Activated CD4-positive, alpha-beta T cell treated with anti-CD3 and anti-CD28 coated beads, Interleukin-2, amount 50 U/mL, for 48 hours (primary cell): Measurements from ENCODE around the gene CLNK.

Experiments
- DNase-seq, 2 experiments: peaks; one replicate each; pipeline ENCODE4 v3.0.0-alpha.2; 2020

Gene CLNK

DNA sequence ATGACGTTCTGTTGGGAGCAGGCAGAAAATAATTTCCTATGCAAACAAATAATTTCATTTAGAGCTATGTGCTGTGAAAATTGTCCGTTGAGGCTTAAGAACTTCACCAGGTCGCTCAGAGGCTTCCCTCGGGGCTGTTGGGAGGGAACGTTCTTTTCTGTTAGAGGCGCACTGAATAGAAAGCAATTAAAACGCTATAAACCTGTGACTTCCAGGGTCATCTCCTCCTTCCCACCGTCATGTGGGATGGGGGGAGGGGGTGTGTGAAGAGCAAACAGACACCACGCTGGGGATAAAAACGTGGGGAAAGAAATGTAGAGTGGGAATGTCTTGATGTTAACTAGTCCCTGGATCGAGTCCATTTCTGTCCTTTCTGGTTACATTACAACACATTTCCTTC is 192.1 kb downstream of the CLNK start:
- DNase-seq = no peak

DNA sequence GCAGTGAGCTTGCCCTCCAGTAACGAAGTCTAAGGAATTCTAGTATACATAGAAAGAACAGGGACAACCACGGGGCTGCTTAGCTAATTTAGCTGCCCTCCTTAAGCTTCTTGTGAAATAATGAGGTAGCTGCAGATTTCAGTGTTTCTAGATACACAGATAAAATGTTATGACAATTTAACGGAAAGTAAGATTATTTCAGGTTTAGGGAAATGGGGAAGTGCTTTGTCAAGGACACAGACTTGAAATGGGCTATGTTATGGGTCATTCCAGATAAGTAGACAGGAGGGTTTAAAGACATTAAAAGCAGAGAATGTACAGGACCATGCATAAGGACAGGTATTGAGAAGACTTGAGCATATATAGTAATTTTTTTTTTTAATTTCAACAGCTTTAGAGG is 193.2 kb downstream of the CLNK start:
- DNase-seq = no peak

DNA sequence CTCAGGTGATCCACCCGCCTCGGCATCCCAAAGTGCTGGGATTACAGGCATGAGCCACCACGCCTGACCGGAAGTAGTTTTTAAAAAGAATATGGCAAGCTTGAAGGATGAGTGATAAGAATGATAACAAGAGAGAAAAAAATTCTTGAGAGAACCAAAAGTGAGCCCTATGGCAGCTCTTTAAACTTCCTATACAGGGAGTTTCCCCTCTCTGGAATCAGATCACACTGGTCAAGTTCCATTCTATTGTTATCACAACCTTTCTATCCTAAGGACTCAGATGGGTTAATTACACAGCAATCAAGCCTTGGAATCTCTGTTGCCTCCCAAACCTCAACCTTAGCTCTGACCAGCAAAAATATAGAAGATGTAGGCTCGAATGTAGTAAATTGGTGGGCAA is 193.6 kb downstream of the CLNK start:
- no peak for DNase-seq

DNA sequence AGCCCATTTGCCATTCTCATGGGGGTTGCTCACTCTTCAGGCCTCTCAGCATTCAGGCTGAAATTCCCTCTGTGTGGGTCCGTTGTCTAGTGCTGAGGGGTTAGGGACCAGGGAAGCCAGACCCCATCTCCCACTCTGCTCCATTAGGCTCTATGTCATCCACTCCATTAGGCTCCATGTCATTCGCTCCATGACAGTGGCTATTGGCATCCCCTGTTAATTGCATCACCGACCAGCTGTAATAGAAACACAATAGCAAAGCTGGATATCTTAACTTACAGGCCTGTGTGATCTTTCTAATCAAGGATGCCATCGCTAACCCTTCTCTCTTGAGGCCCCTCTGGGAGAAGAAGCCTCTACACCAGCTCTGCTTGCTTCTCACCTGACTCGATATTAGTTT is 201.7 kb downstream of the CLNK start:
- DNase-seq = no peak

DNA sequence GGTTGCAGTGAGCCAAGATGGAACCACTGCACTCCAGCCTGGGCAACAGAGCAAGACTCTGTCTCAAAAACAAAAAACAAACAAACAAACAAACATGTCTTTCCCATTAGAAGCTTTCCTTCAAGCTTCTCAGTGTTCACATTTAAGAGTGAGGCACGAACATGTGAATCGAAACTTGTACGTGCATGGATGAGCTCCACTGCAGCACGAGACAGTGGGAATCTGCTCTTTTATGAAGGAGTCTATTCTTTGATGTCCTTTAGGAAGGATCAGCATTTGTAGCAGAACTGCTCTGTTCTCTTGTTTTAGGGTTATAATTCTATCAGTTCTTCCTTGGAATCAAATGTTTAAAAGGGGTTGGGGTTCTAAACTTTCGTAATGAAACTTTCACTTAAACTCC is 204.0 kb downstream of the CLNK start:
- no peak for DNase-seq

DNA sequence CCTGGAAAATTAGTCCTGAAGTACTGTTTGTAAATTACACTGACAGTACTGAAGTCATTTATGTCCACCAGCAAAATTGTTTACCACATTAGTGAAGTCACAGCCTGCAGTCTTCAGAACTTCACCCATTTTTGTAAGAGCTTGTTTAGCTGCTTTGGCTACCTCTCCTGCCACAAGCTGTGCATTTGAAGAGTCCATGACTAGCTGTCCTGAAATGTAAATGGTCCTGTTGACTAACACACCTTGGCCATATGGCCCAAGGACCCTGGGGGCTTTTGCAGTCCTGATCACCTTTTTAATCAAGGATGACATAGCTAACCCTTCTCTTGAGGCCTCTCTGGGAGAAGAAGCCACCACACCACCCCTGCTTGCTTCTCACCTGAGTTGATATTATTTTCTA is 205.9 kb downstream of the CLNK start:
- DNase-seq = no peak

DNA sequence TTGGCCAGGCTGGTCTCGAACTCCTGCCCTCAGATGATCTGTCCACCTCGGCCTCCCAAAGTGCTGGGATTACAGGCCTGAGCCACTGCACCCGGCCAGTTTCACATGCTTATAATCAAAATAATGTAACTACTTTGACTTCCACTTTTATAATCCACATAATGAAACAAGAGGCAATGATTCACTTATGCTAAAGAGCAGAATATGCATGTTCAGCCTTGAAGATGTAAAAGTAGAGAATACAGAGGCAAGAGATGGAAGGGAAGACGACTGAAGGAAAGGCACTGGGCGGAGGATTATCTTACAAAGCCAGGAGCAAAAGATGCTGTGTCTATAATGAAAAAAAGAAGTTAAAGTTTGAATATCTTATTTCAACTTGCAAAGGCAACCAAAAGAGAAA is 214.1 kb downstream of the CLNK start:
- DNase-seq = no peak

DNA sequence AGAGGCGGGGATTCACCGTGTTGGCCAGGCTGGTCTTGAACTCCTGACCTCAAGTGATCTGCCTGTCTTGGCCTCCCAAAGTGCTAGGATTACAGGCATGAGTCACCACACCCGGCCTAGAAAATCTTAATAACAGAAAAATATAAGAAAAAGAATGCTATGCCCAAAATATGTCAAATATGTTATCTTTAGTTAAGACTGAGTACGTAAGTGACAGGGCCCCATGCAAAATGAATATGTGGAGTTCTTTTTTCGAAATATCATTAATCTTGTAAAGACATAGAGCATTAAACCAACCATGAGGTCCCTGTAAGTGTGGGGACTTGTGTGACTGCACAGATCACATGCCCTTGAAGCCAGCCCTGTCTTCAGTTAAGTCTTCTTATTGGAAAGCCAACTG is 218.4 kb downstream of the CLNK start:
- DNase-seq = no peak

DNA sequence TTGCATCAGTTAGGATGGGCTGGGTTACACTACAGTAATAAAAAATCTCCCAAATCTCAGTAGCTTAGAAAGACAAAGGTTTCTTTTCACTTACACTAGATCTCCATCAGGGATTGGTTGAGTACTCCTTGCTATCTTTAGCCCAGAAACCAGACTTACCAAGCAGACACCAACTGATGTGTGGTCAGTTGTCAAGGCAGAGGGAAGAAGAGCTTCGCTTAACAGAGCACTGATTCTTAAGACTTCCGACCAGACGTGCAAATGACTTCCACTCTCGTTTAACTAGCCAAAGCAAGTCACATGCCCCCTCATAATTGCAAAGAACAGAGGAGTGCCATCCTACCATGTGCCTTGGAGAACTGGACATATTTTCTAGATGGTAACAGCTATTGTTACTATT is 221.7 kb downstream of the CLNK start:
- no peak for DNase-seq

DNA sequence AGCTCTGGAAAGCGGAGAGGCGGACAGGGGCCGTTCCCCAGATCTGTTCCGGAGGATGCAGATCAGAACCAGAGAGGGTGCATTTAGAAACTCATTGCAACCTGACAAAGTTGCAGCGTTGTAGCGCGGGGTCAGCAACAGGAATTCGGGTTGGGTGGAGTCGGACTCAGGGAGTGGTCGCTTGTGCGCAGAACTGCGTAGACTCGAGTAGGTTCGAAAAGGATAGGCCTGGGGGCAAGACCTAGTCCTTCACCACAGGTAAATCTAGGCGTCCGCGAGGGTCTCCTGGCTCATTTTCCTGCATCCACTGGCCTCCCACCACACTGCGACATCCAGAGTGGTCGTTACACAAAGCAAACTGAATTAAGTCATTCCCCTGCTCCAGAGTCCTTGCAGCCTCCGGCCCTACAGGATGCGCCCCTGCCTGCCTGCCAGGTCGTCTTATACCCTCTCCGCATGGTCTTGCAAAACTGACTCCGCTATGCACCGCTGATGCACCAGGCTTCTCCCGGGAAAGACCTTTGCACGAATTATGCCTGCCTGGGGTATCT is 222.6 kb downstream of the CLNK start:
- DNase-seq = no peak

DNA sequence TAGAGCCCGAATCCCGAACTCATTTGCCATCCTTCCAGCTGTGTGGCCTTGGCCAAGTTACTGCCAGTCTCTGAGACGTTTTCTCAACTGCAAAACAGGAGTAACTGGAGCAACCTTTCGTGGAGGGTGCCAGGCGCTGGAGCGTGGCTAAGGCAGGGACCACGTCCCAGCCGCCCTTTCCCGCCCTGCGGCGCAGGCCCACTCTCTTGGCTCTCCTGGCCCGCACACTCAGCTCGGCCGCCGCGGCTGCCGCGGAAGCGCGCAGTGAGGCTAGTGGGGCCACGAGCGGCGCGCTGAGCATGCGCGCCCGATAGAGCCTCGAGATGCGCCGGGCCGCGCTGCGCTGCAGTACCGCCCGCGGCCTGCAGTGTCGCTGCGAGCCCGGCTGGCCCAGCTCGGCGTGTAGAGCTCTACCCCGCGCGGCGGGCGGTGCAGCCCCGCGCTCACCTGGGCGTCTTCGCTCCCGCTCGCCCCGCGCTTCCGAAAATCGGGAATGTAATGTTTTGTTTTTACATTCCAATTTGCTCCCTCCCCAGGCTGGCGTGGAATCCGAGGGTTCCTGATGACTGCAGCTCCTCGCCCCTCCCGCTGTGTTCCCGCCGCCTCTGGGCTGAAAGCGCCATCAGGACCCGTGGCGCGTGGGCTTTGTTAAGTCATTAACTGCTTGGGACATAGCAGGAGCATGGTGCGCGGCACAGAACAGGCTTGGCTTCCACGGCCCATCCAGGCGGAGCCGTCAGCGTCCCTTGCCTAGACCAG is 223.3 kb downstream of the CLNK start:
- peak; percentile 65 to 70 for DNase-seq

DNA sequence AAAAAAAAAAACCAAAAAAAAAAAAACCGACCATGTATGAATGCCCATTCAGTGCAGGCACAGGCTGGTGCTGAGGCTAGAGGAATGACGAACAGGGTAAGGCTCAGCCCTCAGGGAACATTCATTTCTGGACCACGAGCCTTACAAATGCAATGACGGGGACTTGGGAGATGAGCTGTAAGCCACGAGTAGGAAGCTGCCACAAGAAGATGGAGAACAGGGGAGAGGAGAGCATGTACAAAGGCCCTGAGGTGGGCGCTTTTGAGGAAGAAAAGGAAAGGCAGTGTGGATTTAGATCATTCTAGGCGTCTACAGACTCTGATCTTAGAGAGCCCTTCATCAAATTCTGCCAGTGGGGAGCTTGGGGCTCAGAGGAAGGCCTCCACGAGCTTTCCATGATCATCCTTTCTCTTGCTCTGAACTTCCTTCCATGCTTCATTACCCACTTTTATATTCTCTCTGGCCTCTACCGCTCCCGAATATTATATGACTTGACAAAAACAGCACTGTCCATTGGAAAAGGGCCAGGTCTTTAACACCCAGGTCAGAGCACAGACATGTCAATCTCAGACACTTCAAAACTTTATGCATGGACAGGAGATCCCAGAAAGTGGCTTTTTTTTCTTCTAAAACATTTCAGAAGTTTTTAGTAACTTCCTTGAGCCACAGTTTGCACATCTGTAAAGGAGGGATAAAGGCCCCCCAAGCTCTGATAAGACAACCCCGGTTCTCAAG is 224.1 kb downstream of the CLNK start:
- peak; percentile 49 to 66 for DNase-seq

DNA sequence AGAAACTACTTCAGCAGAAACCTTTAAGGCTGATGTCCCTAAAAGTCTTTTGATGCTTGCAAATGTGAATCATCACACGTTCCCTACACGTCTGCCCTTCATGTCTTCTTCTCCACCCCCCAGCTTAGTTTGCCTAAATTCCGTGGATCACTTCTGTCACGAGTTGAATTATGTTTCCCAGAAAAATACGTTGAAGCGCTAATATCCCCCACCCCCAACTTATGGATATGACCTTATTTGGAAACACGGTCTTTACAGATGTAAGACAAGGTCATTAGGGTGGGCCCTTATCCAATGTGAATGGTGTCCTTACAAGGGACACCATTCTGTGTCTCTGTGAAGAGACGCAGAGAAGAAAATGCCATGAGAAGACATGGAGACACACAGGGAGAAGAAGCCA is 225.3 kb downstream of the CLNK start:
- no peak for DNase-seq

DNA sequence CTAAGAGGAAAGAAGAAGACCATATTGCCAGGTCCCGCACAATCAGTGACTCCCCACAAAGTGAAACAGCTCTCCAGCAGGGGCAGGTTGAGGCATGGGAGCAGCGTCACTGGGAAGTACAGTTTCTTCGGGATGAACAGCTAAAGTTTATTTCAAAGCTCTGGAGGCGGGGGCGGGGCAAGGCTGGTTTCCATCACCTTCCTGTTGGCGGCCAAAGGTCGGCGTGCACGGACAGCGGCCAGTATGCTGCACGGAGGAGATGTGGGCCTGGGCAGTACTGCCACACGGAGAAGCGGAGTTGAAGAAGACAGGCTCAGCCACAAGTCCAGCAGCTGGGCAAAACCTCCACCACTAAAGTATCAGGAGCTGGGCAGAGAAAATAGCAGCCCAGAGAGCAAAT is 226.4 kb downstream of the CLNK start:
- no peak for DNase-seq

DNA sequence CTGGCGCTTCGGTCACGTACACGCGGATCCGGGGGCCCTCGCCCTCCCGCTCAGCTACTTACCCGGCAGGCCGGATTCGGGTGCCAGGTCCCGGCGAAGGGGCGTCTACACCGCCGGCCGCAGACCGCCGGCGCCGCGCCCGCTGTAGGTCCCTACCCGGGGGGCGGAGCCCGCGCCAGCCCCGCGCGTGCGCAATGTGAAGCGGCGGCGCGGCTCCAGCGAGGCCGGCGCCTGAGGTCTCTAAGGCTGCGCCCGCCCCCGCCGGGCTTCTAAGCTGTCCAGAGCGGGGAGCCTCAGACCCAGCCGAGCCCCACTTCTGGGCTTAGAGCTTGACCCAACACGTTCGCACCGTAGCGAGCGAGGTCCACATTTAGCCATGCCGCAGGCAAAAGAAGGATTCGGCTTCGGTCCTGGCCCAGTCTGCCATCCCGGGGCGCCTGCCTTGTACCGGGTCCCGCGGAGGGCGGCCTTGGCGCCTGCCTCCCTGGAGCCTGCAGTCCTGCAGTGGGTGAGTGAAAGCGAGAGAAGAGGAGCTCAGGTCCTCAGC is 227.2 kb downstream of the CLNK start, which contains the start of gene ZNF518B:
TSS of gene ZNF518B (minus strand) at position 172 of the 547 bp plus-strand sequence. CDS start 11,098 bp downstream, outside the sequence.
- DNase-seq = peak; percentile 73 to 78

DNA sequence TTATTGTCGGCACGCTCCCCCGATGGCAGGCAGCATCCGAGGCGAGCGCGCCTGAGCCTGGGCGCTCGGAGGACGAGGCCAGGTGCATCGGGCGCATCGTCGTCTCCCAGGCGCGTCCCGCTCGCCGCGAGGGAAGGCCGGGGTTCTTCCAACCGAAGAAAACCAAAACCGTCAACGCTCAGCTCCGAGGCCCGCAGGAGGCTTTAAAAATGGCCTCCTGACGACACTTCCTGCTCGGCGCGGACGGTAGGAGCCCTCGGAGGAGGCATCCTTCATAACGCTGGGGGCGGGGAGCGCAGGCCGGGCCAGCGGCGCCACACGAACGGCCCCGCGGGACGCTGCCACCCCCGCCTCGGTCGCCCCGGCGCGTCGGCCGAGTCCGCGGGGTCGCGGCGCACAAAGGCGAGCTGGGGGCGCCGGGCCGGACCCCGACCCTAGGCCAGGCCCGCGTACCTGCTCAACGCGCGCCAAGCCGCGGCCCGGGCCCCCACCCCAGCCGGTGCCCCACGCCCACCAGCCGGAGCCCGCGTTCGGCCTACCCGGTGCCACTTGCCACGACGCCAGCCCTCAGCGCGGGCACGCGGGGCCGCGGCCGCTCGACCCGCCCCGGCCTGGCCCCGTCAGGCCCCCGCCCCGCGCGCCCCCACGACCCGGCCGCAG is 227.8 kb downstream of the CLNK start:
- DNase-seq = peak; percentile 62 to 69

DNA sequence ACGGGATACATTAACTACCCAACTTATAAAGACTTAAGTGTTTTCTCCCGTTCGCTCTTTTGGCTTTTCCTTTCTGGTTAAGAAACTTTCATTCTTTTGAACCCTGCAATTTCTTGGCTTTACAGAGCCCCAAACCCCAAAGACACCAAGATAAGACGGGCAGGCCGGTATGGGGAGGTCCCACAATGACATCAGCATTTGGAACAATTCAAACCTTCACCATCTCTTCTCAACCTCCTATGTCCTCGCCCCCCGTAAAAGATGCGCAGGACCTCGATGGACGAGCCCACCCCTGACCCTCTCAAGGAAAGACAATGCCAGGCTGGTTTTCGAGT is 228.3 kb downstream of the CLNK start:
- DNase-seq = no peak

DNA sequence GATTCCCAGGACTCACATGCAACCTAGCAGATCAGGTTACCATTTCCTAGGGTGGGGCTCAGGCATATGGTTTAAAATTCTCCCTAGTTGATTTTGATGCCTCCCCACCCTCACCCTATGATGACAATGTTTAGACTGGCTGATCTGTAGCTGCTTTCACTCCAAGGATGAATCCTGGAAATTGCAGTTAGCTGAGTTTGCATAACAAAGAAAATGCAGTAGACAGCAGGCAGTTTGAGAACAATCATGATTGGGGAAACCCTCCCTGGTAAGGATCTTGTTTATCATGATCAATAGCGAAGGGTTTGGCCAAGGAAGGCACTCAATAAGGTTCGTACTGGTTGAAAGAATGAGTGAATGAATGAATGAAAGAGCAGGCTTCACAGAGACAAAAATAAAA is 229.4 kb downstream of the CLNK start:
- DNase-seq = no peak

DNA sequence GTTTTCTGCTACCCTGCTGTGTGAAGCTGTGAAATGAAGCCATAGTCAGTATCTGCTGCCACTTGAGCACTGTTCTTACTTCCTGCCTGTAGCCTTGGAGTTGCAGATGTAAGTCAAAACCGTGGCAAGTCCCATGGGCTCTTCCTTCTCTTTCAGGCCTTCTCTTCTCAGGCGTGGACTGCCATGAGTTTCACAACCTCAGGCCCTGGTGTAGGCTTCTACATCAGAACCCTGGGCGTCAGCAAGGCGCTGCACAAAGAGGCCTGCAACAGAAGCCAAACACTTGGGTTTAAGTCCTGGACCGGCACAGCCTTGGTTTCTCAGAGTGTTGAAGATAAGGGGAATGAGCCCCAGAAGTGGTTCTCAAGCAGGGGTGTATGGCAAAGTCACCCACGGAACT is 229.8 kb downstream of the CLNK start:
- DNase-seq = no peak

DNA sequence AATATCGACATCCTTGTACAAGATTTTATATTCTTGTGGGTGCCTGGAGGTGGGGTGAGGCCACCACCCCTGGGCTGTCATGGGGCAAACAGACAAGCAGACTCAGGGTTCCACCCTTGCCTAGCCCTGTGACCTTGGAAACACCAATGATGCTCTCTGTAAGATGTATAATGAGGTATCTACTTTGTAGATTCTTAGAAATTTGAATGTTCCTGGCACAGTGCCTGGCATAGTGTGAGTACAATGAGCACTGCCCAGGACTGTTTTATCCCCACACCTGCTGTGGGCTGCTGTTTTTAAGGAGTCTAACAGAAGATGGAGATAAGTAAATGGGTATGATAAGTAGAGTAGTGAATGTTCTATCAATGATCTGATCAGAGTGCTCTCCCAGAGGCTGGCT is 230.4 kb downstream of the CLNK start:
- DNase-seq = no peak

DNA sequence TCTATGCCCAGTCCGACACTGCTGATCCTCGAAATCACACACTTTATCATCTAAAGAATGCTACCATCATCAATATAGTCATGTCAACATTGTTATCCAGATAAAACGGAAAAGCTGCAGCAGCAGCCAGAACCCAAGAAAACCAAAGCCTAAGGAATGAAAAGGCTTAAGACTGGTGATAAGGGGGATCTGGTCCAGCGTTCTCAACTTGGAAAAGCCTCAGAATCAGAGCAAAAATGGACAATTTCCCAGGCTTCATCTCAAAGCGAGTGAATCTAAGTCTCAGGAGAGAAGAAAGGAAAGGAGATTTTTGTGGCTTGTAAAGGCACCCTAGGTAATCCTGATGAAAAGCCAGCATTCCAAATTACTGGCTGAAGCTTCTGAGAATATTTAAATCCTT is 235.6 kb downstream of the CLNK start:
- no peak for DNase-seq

DNA sequence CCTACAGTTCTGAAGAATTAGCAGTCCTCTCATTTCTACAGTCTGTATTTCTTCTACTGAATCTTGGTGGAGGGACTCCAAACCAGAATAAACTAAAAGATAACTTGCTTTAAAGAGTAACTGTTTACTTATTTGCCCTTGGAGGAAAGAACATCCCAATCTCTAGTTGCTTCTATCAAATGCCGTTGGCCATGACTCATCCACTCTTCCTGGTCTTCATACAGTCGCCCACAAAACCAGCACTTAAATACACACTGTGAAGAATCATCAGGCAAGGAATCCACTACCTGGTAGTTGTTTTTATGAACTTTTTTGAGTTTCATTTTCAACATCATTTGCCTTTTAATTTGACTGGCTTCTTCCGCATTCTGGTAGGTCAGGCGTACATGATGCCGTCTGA is 241.6 kb downstream of the CLNK start:
- DNase-seq = no peak

DNA sequence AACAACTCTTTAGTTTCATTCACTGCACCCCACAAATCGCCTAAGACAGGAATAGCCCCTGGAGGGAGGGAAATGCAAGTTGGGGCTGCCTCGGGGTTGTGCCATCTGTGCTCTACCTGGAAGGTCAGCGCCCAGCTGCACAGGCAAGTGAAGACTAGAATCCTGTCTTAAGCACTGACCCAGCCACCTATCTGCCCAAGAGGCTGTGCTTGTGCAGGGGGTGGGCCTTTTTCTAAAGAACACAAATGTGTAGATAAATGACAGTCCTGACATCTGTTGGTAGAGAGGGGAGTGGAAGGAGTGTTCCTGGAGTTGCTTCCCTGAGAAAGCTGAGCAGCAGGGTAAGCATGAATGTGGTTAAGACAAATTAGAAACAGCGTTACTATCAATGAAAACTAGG is 243.1 kb downstream of the CLNK start:
- DNase-seq = no peak

DNA sequence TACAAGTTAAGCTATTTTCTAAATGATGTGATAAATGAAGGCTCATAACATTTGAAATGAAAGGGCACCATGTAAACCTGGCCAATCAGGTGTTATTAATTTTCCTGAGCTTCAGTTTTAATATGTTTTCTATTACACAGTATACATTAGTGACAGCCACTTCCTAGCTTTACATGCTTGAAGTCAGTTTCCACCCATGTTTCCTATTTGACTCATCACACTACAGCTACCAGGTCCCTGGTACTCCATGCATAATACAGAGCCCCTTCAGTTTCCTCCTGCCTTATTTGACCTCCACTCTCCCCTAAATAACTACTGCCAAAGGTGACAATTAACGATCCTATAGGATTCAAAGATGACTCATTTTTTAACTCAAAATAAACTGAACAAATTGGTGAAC is 245.6 kb downstream of the CLNK start:
- no peak for DNase-seq
